ENCODE results near the gene TRIM41. TPM values are rescaled to one million over a fixed set of nuclear protein-coding genes. Genes with fewer than 3 reads are reported as not detected.

The TRIM41 gene
- total RNA-seq, 1 experiment from 2014 or later: 34.2 TPM

- no peak overlapping the region for H2BK120ac ChIP-seq (ENCODE audit: low read depth, low read length, poor library complexity, severe bottlenecking)
- H3K36me3 Mint-ChIP-seq (ENCODE audit: insufficient read depth in 1 of 3, low read depth in 3 of 3): peaks cover 16 to 65% (median 37%) of the 10 kb centered on the region in 3 experiments; a peak in 5 of 7 replicates
- no peak overlapping the region for H2BK15ac ChIP-seq (ENCODE audit: low read depth, low read length)
- no peak overlapping the region for H2BK5ac ChIP-seq (ENCODE audit: insufficient read length, low read length)
- no peak overlapping the region for H3K4me3 Mint-ChIP-seq
- DNase-seq: no peak
- no peaks in the 10 kb centered on the region for H3K9me3 Mint-ChIP-seq
- no peak for TF ChIP-seq CTCF (conservative IDR thresholded peaks at IDR 0.05)
- H3K4me2 ChIP-seq (ENCODE audit: insufficient read depth, insufficient read length, low read length): no peak overlapping the region
- H3K9ac ChIP-seq (ENCODE audit: extremely low read depth, insufficient read length, low read length): no peak overlapping the region
- no peak overlapping the region for H2AK5ac ChIP-seq (ENCODE audit: insufficient read length, low read length)
- H3K56ac ChIP-seq (ENCODE audit: insufficient read length, low read depth, low read length): no peak overlapping the region
- H3K4me1 ChIP-seq (ENCODE audit: insufficient read depth, low read length): no peaks in the 10 kb centered on the region
- no peaks in the 10 kb centered on the region for H4K20me1 ChIP-seq (ENCODE audit: control insufficient read depth, insufficient read depth, insufficient read length)
- H3K79me1 ChIP-seq (ENCODE audit: insufficient read depth, low read depth, low read length, poor library complexity, severe bottlenecking): no peaks in the 10 kb centered on the region
- no peak overlapping the region for H3K27ac ChIP-seq (ENCODE audit: insufficient read length, low read depth, low read length)
- H4K5ac ChIP-seq (ENCODE audit: insufficient read length, low read depth, low read length): no peak overlapping the region
- no peak overlapping the region for H3T11ph ChIP-seq (ENCODE audit: low read length)
- no peaks in the 10 kb centered on the region for H3K23me2 ChIP-seq (ENCODE audit: insufficient read length, low read depth, low read length, poor library complexity, severe bottlenecking)
- H3K4ac ChIP-seq (ENCODE audit: low read depth, low read length): no peak overlapping the region
- H3K27me3 Mint-ChIP-seq (ENCODE audit: low read depth): no peaks in the 10 kb centered on the region; the same call in 1 of the 2 replicates
- no peak overlapping the region for H2AFZ ChIP-seq (ENCODE audit: low read length)
- no peaks in the 10 kb centered on the region for H3K9me3 ChIP-seq (ENCODE audit: control insufficient read depth, low read depth, low read length)
- no peak overlapping the region for H3K14ac ChIP-seq (ENCODE audit: insufficient read depth, low read length)
- H2BK12ac ChIP-seq (ENCODE audit: insufficient read length, low read depth, low read length): no peak overlapping the region
- no peak overlapping the region for H3K18ac ChIP-seq (ENCODE audit: insufficient read length, low read depth, low read length)
- H4K91ac ChIP-seq (ENCODE audit: insufficient read length, low read depth, low read length): no peak overlapping the region
- no CpG with 5 or more reads among the region's 7 CpGs for whole genome bisulfite sequencing (ENCODE audit: extremely low coverage, insufficient read length, low lambda C conversion rate)
- no peaks in the 10 kb centered on the region for H3K79me2 ChIP-seq (ENCODE audit: insufficient read depth, low read length)
- H2BK20ac ChIP-seq (ENCODE audit: low read depth, low read length, poor library complexity, severe bottlenecking): no peak overlapping the region
- no peak overlapping the region for H3K23ac ChIP-seq (ENCODE audit: insufficient read length, low read depth, low read length)
- peak overlapping the region in 1 of 3 experiments; percentile 59; a peak in 3 of 7 replicates for H3K27ac Mint-ChIP-seq
- no peaks in the 10 kb centered on the region for H3K27me3 ChIP-seq (ENCODE audit: insufficient read depth, low read length)
- no peak overlapping the region for H4K8ac ChIP-seq (replicated peaks; ENCODE audit: insufficient read length, low read depth, low read length)
- 0 out of 4 replicates have a peak, but pooled peaks cover 0 to 7% of the 10 kb centered on the region in 2 experiments for H3K4me1 Mint-ChIP-seq
These were observed 8.4 kb downstream of the TRIM41 start for GRCh38 chr5:181231432-181231831.

All from H9 (cell line).